ENCODE measurements around the gene SLC38A11. TPM values are rescaled to one million over a fixed set of nuclear protein-coding genes. Genes with fewer than 3 reads are reported as not detected.

Gene SLC38A11
- polyA plus RNA-seq, 1 of the 3 experiments (the other 2 are of a cell fraction) = not detected

DNA sequence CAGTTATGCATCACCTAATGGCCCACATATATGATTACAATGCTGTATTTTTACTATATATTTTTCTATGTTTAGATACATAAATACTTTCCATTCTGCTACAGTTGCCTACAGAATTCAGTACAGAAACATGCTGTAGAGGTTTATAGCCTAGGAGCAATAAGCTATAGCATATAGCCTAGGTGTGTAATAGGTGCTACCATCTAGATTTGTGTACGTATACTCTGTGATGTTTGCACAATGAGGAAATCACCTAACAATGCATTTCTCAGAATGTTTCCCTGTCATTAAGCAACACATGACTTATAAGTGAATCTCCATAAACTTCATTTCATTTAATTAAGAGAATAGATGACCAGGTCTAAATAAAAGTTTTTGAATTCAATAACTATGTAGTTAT is 43.5 kb downstream of the SLC38A11 start:
- H3K27ac ChIP-seq (ENCODE audit: low read depth in 2 of 2, low read length in 1 of 2) = no peak overlapping the region
- no peaks in the 10 kb centered on the region for H3K9me3 ChIP-seq
- peaks cover 5% of the 10 kb centered on the region for H3F3A ChIP-seq (replicated peaks; ENCODE audit: insufficient read depth)
- no peaks in the 10 kb centered on the region for H3K27me3 ChIP-seq (ENCODE audit: insufficient read depth)
- TF ChIP-seq POLR2AphosphoS5 (IDR thresholded peaks at IDR 0.05; ENCODE audit: low read depth, low read length) = no peak
- no peak for TF ChIP-seq RFX5 (IDR thresholded peaks at IDR 0.05; ENCODE audit: low read length)
- TF ChIP-seq, protein P1, sequence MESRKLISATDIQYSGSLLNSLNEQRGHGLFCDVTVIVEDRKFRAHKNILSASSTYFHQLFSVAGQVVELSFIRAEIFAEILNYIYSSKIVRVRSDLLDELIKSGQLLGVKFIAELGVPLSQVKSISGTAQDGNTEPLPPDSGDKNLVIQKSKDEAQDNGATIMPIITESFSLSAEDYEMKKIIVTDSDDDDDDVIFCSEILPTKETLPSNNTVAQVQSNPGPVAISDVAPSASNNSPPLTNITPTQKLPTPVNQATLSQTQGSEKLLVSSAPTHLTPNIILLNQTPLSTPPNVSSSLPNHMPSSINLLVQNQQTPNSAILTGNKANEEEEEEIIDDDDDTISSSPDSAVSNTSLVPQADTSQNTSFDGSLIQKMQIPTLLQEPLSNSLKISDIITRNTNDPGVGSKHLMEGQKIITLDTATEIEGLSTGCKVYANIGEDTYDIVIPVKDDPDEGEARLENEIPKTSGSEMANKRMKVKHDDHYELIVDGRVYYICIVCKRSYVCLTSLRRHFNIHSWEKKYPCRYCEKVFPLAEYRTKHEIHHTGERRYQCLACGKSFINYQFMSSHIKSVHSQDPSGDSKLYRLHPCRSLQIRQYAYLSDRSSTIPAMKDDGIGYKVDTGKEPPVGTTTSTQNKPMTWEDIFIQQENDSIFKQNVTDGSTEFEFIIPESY (IDR thresholded peaks at IDR 0.05; ENCODE audit: borderline replicate concordance, low read depth) = no peak
- no peak for TF ChIP-seq CHD2 (IDR thresholded peaks at IDR 0.05; ENCODE audit: low read length, partially characterized antibody)
- TF ChIP-seq, protein P2, sequence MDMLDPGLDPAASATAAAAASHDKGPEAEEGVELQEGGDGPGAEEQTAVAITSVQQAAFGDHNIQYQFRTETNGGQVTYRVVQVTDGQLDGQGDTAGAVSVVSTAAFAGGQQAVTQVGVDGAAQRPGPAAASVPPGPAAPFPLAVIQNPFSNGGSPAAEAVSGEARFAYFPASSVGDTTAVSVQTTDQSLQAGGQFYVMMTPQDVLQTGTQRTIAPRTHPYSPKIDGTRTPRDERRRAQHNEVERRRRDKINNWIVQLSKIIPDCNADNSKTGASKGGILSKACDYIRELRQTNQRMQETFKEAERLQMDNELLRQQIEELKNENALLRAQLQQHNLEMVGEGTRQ (IDR thresholded peaks at IDR 0.05; ENCODE audit: borderline replicate concordance, low read depth, low read length) = no peak
- TF ChIP-seq RAD21 (IDR thresholded peaks at IDR 0.05; ENCODE audit: low read length) = no peak
- TF ChIP-seq, protein P3, sequence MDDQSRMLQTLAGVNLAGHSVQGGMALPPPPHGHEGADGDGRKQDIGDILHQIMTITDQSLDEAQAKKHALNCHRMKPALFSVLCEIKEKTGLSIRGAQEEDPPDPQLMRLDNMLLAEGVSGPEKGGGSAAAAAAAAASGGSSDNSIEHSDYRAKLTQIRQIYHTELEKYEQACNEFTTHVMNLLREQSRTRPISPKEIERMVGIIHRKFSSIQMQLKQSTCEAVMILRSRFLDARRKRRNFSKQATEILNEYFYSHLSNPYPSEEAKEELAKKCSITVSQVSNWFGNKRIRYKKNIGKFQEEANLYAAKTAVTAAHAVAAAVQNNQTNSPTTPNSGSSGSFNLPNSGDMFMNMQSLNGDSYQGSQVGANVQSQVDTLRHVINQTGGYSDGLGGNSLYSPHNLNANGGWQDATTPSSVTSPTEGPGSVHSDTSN (IDR thresholded peaks at IDR 0.05) = no peak
- TF ChIP-seq NRF1 (IDR thresholded peaks at IDR 0.05; ENCODE audit: low read depth, low read length) = no peak
- no peak for TF ChIP-seq TEAD4 (IDR thresholded peaks at IDR 0.05; ENCODE audit: borderline replicate concordance, insufficient read depth)
- TF ChIP-seq JUND (IDR thresholded peaks at IDR 0.05) = no peak
- TF ChIP-seq EP300 (IDR thresholded peaks at IDR 0.05; ENCODE audit: borderline replicate concordance in 1 of 2, low read depth in 1 of 2, low read length in 1 of 2) = no peak
- TF ChIP-seq EZH2phosphoT487 (IDR thresholded peaks at IDR 0.05; ENCODE audit: borderline replicate concordance, low read depth) = no peak
- TF ChIP-seq, protein P4, sequence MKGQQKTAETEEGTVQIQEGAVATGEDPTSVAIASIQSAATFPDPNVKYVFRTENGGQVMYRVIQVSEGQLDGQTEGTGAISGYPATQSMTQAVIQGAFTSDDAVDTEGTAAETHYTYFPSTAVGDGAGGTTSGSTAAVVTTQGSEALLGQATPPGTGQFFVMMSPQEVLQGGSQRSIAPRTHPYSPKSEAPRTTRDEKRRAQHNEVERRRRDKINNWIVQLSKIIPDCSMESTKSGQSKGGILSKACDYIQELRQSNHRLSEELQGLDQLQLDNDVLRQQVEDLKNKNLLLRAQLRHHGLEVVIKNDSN (IDR thresholded peaks at IDR 0.05; ENCODE audit: borderline replicate concordance, low read depth) = no peak
- no peak for TF ChIP-seq RXRA (IDR thresholded peaks at IDR 0.05; ENCODE audit: borderline replicate concordance, low read depth)
- no peak for TF ChIP-seq FOSL2 (IDR thresholded peaks at IDR 0.05; ENCODE audit: borderline replicate concordance, low read depth)
- TF ChIP-seq, protein P5, sequence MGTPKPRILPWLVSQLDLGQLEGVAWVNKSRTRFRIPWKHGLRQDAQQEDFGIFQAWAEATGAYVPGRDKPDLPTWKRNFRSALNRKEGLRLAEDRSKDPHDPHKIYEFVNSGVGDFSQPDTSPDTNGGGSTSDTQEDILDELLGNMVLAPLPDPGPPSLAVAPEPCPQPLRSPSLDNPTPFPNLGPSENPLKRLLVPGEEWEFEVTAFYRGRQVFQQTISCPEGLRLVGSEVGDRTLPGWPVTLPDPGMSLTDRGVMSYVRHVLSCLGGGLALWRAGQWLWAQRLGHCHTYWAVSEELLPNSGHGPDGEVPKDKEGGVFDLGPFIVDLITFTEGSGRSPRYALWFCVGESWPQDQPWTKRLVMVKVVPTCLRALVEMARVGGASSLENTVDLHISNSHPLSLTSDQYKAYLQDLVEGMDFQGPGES (IDR thresholded peaks at IDR 0.05; ENCODE audit: low read depth, low read length) = no peak
- no peak for TF ChIP-seq SIN3A (IDR thresholded peaks at IDR 0.05; ENCODE audit: borderline replicate concordance, low read depth, low read length)
- no peak for TF ChIP-seq FOXJ3 (CRISPR knock-in tag; IDR thresholded peaks at IDR 0.05)
- TF ChIP-seq, protein P6, sequence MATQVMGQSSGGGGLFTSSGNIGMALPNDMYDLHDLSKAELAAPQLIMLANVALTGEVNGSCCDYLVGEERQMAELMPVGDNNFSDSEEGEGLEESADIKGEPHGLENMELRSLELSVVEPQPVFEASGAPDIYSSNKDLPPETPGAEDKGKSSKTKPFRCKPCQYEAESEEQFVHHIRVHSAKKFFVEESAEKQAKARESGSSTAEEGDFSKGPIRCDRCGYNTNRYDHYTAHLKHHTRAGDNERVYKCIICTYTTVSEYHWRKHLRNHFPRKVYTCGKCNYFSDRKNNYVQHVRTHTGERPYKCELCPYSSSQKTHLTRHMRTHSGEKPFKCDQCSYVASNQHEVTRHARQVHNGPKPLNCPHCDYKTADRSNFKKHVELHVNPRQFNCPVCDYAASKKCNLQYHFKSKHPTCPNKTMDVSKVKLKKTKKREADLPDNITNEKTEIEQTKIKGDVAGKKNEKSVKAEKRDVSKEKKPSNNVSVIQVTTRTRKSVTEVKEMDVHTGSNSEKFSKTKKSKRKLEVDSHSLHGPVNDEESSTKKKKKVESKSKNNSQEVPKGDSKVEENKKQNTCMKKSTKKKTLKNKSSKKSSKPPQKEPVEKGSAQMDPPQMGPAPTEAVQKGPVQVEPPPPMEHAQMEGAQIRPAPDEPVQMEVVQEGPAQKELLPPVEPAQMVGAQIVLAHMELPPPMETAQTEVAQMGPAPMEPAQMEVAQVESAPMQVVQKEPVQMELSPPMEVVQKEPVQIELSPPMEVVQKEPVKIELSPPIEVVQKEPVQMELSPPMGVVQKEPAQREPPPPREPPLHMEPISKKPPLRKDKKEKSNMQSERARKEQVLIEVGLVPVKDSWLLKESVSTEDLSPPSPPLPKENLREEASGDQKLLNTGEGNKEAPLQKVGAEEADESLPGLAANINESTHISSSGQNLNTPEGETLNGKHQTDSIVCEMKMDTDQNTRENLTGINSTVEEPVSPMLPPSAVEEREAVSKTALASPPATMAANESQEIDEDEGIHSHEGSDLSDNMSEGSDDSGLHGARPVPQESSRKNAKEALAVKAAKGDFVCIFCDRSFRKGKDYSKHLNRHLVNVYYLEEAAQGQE (IDR thresholded peaks at IDR 0.05; ENCODE audit: low read depth, low read length) = no peak
- TF ChIP-seq GABPA (IDR thresholded peaks at IDR 0.05; ENCODE audit: low read depth) = no peak
- H4K20me1 ChIP-seq (ENCODE audit: insufficient read depth) = no peaks in the 10 kb centered on the region
- ChIA-PET CTCF (interaction anchor here (1.8 kb wide), 1 partner anchor 70 kb away, joined by 8 read pairs; the partner anchor contains the start of gene COBLL1), POLR2A (no interaction called here)
- DNase-seq = no peak
- no peaks in the 10 kb centered on the region for H3K9me2 ChIP-seq
- H3K79me2 ChIP-seq (ENCODE audit: insufficient read depth) = no peaks in the 10 kb centered on the region
- H3K36me3 ChIP-seq (replicated peaks in 1 of 2; ENCODE audit: control insufficient read depth in 1 of 2, insufficient read depth in 2 of 2, low read length in 1 of 2) = no peaks in the 10 kb centered on the region
- H3K4me2 ChIP-seq = no peak overlapping the region
- no peak overlapping the region for H3K9ac ChIP-seq
- H3K4me3 ChIP-seq (ENCODE audit: low read depth in 2 of 2, low read length in 1 of 2) = no peak overlapping the region
- peaks cover 0 to 18% of the 10 kb centered on the region in 2 experiments; a peak in 2 of 4 replicates for H3K4me1 ChIP-seq (ENCODE audit: control insufficient read depth in 1 of 2, insufficient read depth in 2 of 2, low read depth in 1 of 2, low read length in 1 of 2)
- 85% methylated on average over 1 of the region's 1 CpG for WGBS (ENCODE audit: low lambda C conversion rate)
- no peak overlapping the region; the same call in 1 of the 2 replicates for H2AFZ ChIP-seq (ENCODE audit: low read depth)

Data from SK-N-SH (cell line).